GM19351 (cell line): ENCODE data around the gene TNIK.

Experiments
- ATAC-seq: cut with Tn5 transposase; IDR thresholded peaks from one replicate; pipeline ENCODE4 v1.9.1; 2021; ENCODE audit warnings: mild to moderate bottlenecking, moderate library complexity; ENCODE audit not compliant: unreplicated experiment

TNIK gene

GRCh38 chr3:171177553-171177952 lies 282.7 kb downstream of the TNIK start:
- no peak for ATAC-seq

GRCh38 chr3:171177056-171177455 lies 283.1 kb downstream of the TNIK start:
- ATAC-seq = no peak

GRCh38 chr3:171176244-171176933 lies 283.8 kb downstream of the TNIK start:
- ATAC-seq = no peak

- ATAC-seq = no peak
These were observed 284.4 kb downstream of the TNIK start for GRCh38 chr3:171175741-171176234.

GRCh38 chr3:171173736-171174135 lies 286.5 kb downstream of the TNIK start:
- peak; percentile 83 for ATAC-seq

GRCh38 chr3:171172070-171172469 lies 288.1 kb downstream of the TNIK start:
- ATAC-seq = no peak

- no peak for ATAC-seq
These were observed 290.3 kb downstream of the TNIK start for GRCh38 chr3:171169866-171170265.

GRCh38 chr3:171169443-171169842 lies 290.8 kb downstream of the TNIK start:
- ATAC-seq = no peak

- no peak for ATAC-seq
These were observed 291.7 kb downstream of the TNIK start for GRCh38 chr3:171168551-171168950.

GRCh38 chr3:171168086-171168485 lies 292.1 kb downstream of the TNIK start:
- ATAC-seq = no peak

GRCh38 chr3:171165983-171166382 lies 294.2 kb downstream of the TNIK start:
- peak; percentile 63 for ATAC-seq

- ATAC-seq = peak; percentile 69
These were observed 294.7 kb downstream of the TNIK start for GRCh38 chr3:171165499-171165921.

GRCh38 chr3:171164067-171164465 lies 296.1 kb downstream of the TNIK start:
- ATAC-seq = no peak

GRCh38 chr3:171163101-171164066 lies 296.8 kb downstream of the TNIK start:
- ATAC-seq = no peak

- ATAC-seq = no peak
These were observed 299.9 kb downstream of the TNIK start for GRCh38 chr3:171160325-171160724.

- no peak for ATAC-seq
These were observed 300.4 kb downstream of the TNIK start for GRCh38 chr3:171159822-171160157.

- no peak for ATAC-seq
These were observed 301.0 kb downstream of the TNIK start for GRCh38 chr3:171159024-171159821.

- ATAC-seq = no peak
These were observed 302.2 kb downstream of the TNIK start for GRCh38 chr3:171157980-171158379.

- no peak for ATAC-seq
These were observed 302.9 kb downstream of the TNIK start for GRCh38 chr3:171157286-171157685.

- no peak for ATAC-seq
These were observed 303.7 kb downstream of the TNIK start for GRCh38 chr3:171156401-171157010.
